Memory B cell (primary cell): ENCODE measurements around the gene BPIFB4.

Source experiments
- ATAC-seq: fragments of 150-1000 bp; cut with Tn5 transposase; 2 replicates; pipeline ENCODE4 v1.10.0; 2021; ENCODE audit warnings: low read depth, mild to moderate bottlenecking, moderate library complexity
- DNase-seq, 2 donors: peaks; one replicate each; pipeline ENCODE4 v3.0.0; 2022; ENCODE audit warnings: low spot score in 2 of 2
- H3K27ac Mint-ChIP-seq: one replicate; pipeline ENCODE4 v1.8.0; 2022; ENCODE audit warnings: mild to moderate bottlenecking, moderate library complexity, mixed read lengths
- H3K27me3 Mint-ChIP-seq: one replicate; pipeline ENCODE4 v1.8.0; 2022; ENCODE audit warnings: mixed read lengths
- H3K36me3 Mint-ChIP-seq: one replicate; pipeline ENCODE4 v1.8.0; 2022; ENCODE audit warnings: mild to moderate bottlenecking, mixed read lengths
- H3K4me1 Mint-ChIP-seq: one replicate; pipeline ENCODE4 v1.8.0; 2022; ENCODE audit warnings: mixed read lengths
- H3K4me3 Mint-ChIP-seq: one replicate; pipeline ENCODE4 v1.8.0; 2022; ENCODE audit warnings: mild to moderate bottlenecking, moderate library complexity, mixed read lengths
- H3K9me3 Mint-ChIP-seq: one replicate; pipeline ENCODE4 v1.8.0; 2022; ENCODE audit warnings: mixed read lengths

The BPIFB4 gene

GRCh38 chr20:33130568-33131061 lies 51.2 kb downstream of the BPIFB4 start:
- Mint-ChIP-seq H3K4me3 (no peak overlapping the region), H3K9me3 (no peaks in the 10 kb centered on the region), H3K27ac (no peak overlapping the region), H3K4me1 (no peaks in the 10 kb centered on the region), H3K27me3 (peaks cover 13% of the 10 kb centered on the region), H3K36me3 (no peaks in the 10 kb centered on the region)
- DNase-seq (no peak), ATAC-seq (no peak)

DNA sequence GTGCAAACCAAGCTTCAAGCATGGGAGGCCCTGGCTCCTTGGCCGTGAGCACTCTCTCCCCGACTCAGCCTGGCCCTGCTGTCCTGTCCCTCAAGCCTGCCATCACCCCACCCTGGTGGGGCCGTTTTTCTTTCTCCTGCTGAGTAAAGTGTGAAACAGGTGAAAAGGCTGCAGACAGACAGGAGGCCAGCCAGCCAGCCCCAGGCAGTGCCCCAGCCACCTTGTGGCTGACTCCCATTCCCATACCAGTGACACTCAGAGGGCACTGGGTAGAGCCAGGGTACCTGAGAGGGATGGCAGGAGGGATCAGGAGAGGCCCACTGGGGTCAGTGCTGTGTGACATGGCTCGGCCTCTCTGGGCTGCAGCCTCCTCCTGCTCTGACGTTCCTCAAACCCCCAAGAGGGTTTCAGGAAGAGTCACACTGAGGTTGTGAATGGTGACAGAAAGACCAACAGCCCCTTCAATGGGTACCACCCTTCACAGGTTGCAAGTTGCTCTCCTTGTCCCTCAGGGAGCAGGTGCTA lies 52.6 kb downstream of the BPIFB4 start:
- no peak for ATAC-seq
- H3K36me3 Mint-ChIP-seq: no peaks in the 10 kb centered on the region
- no peaks in the 10 kb centered on the region for H3K9me3 Mint-ChIP-seq
- no peaks in the 10 kb centered on the region for H3K4me1 Mint-ChIP-seq
- H3K4me3 Mint-ChIP-seq: no peak overlapping the region
- no peak for DNase-seq
- no peak overlapping the region for H3K27ac Mint-ChIP-seq
- H3K27me3 Mint-ChIP-seq: peaks cover 10% of the 10 kb centered on the region

GRCh38 chr20:33132513-33133372 lies 53.3 kb downstream of the BPIFB4 start:
- H3K27me3 Mint-ChIP-seq: peaks cover 10% of the 10 kb centered on the region
- no peaks in the 10 kb centered on the region for H3K36me3 Mint-ChIP-seq
- H3K4me1 Mint-ChIP-seq: no peaks in the 10 kb centered on the region
- H3K27ac Mint-ChIP-seq: no peak overlapping the region
- ATAC-seq: no peak
- no peaks in the 10 kb centered on the region for H3K9me3 Mint-ChIP-seq
- DNase-seq: no peak
- H3K4me3 Mint-ChIP-seq: no peak overlapping the region

- Mint-ChIP-seq H3K4me3 (no peak overlapping the region), H3K27me3 (peaks cover 10% of the 10 kb centered on the region), H3K9me3 (no peaks in the 10 kb centered on the region), H3K4me1 (no peaks in the 10 kb centered on the region), H3K27ac (no peak overlapping the region), H3K36me3 (no peaks in the 10 kb centered on the region)
- DNase-seq (no peak), ATAC-seq (no peak)
Observed at GRCh38 chr20:33133373-33133941, 54.0 kb downstream of the BPIFB4 start.

- no peak for DNase-seq
- Mint-ChIP-seq H3K9me3 (no peaks in the 10 kb centered on the region), H3K27ac (no peak overlapping the region), H3K27me3 (peaks cover 4% of the 10 kb centered on the region), H3K4me1 (no peaks in the 10 kb centered on the region), H3K36me3 (no peaks in the 10 kb centered on the region), H3K4me3 (no peak overlapping the region)
- ATAC-seq: no peak
Observed at GRCh38 chr20:33137195-33137594, 57.8 kb downstream of the BPIFB4 start.

GRCh38 chr20:33139467-33139866 lies 60.0 kb downstream of the BPIFB4 start:
- no peak overlapping the region for H3K4me3 Mint-ChIP-seq
- no peaks in the 10 kb centered on the region for H3K9me3 Mint-ChIP-seq
- peaks cover 3% of the 10 kb centered on the region for H3K27me3 Mint-ChIP-seq
- DNase-seq (no peak), ATAC-seq (no peak)
- H3K27ac Mint-ChIP-seq: no peak overlapping the region
- H3K36me3 Mint-ChIP-seq: no peaks in the 10 kb centered on the region
- H3K4me1 Mint-ChIP-seq: no peaks in the 10 kb centered on the region

GRCh38 chr20:33145521-33145920 lies 66.1 kb downstream of the BPIFB4 start:
- no peak for DNase-seq
- Mint-ChIP-seq H3K27me3 (peaks cover 14% of the 10 kb centered on the region), H3K36me3 (peaks cover 2% of the 10 kb centered on the region), H3K9me3 (peaks cover 2% of the 10 kb centered on the region), H3K4me1 (no peaks in the 10 kb centered on the region), H3K4me3 (no peak overlapping the region), H3K27ac (no peak overlapping the region)
- no peak for ATAC-seq

DNA sequence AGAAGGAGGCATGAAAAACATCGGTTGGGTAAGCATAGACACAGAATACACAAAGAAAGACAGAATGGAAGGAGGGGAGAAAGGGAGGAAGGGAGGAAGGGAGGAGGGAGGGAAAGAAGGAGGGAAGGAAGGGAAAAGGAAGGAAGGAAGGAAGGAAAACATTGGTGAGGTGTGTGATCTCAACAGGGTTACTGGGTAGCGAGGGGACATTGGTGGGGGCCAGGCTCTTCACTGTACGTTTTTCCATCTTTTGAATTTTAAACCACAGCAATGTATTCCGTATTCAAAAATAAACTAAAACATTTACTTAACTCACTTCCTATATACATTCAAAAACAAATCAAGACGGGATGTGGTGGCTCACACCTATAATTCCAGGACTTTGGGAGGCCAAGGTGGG lies 67.9 kb downstream of the BPIFB4 start:
- ATAC-seq (no peak), DNase-seq (no peak)
- Mint-ChIP-seq H3K36me3 (peaks cover 2% of the 10 kb centered on the region), H3K27me3 (peaks cover 14% of the 10 kb centered on the region), H3K9me3 (peaks cover 2% of the 10 kb centered on the region), H3K4me3 (no peak overlapping the region), H3K27ac (no peak overlapping the region), H3K4me1 (no peaks in the 10 kb centered on the region)

- H3K27me3 Mint-ChIP-seq: peaks cover 14% of the 10 kb centered on the region
- H3K4me3 Mint-ChIP-seq: no peak overlapping the region
- peaks cover 2% of the 10 kb centered on the region for H3K9me3 Mint-ChIP-seq
- DNase-seq (no peak), ATAC-seq (no peak)
- no peak overlapping the region for H3K27ac Mint-ChIP-seq
- no peaks in the 10 kb centered on the region for H3K4me1 Mint-ChIP-seq
- peaks cover 2% of the 10 kb centered on the region for H3K36me3 Mint-ChIP-seq
Observed at GRCh38 chr20:33148040-33148439, 68.6 kb downstream of the BPIFB4 start.

- no peak overlapping the region for H3K27ac Mint-ChIP-seq
Observed at GRCh38 chr20:33154252-33154651, 74.8 kb downstream of the BPIFB4 start.

DNA sequence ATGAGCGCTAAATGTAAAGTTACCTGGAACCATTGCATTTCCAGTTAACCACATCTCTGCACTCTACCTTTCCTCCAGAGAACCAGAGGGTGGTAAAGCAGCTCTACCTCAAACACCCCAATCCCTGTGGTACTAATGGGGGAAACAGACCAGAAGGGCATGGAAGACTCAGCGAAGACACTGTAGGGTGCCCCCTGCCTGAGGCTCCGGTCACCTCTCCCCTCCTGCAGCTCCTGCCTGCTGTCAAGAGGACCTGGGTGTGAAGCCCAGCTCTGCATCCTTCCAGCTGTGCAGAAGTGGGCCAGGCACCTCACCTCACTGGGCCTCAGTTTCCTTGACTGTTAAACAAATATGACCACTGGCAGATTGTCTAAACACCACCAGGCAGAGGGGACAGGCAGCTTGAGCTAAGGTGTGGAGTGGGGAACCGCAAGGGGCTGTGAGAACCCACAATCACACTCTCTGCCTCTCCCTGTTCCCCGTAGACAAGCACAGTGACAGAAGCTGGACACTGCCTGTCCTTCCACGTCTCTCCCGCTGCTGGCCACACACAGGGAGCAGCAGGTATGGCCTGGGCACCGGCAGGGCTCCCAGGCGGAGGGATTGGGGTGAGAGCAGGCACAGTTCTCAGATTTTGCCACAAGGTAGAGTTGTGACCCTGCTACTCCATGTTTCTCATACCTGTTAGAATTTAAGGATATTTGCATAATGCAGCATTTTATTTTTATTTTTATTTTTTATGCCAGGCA lies 79.4 kb downstream of the BPIFB4 start:
- Mint-ChIP-seq H3K36me3 (no peaks in the 10 kb centered on the region), H3K9me3 (no peaks in the 10 kb centered on the region), H3K27me3 (peaks cover 6% of the 10 kb centered on the region), H3K27ac (no peak overlapping the region), H3K4me3 (no peak overlapping the region), H3K4me1 (peaks cover 8% of the 10 kb centered on the region)
- no peak for ATAC-seq
- no peak for DNase-seq

More at GRCh38 chr20:33154252-33154651, 74.8 kb downstream of the BPIFB4 start:
- Mint-ChIP-seq H3K4me1 (no peaks in the 10 kb centered on the region), H3K4me3 (no peak overlapping the region), H3K27me3 (peaks cover 9% of the 10 kb centered on the region), H3K36me3 (no peaks in the 10 kb centered on the region), H3K9me3 (peaks cover 2% of the 10 kb centered on the region)
- ATAC-seq: no peak
- no peak for DNase-seq

- H3K27ac Mint-ChIP-seq: no peak overlapping the region
- H3K4me3 Mint-ChIP-seq: no peak overlapping the region
- ATAC-seq: no peak
- DNase-seq: no peak
- H3K36me3 Mint-ChIP-seq: no peaks in the 10 kb centered on the region
- H3K4me1 Mint-ChIP-seq: peaks cover 8% of the 10 kb centered on the region
- no peaks in the 10 kb centered on the region for H3K9me3 Mint-ChIP-seq
- H3K27me3 Mint-ChIP-seq: peaks cover 3% of the 10 kb centered on the region
Observed at GRCh38 chr20:33159713-33160112, 80.3 kb downstream of the BPIFB4 start.

DNA sequence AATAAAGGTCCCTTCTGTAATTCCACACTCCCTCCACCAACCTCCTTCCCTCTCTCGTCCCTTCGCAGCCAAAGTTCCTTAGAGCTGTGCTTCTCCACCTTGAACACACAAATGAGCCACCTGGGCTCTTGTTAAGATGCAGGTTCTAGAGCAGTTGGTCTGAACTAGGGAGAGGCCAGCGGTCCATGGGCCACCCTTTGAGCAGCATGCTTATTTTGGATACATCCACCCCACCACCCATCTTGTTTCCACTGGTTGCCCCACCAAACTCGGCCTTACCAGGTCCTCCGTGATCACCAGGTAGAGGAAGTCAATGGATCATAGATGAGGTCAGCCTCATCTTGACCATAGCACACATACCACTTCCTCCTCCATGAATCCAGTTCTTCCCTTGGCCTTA lies 81.2 kb downstream of the BPIFB4 start:
- no peak overlapping the region for H3K27ac Mint-ChIP-seq
- H3K9me3 Mint-ChIP-seq: no peaks in the 10 kb centered on the region
- no peak overlapping the region for H3K4me3 Mint-ChIP-seq
- peaks cover 3% of the 10 kb centered on the region for H3K27me3 Mint-ChIP-seq
- H3K36me3 Mint-ChIP-seq: no peaks in the 10 kb centered on the region
- H3K4me1 Mint-ChIP-seq: peaks cover 8% of the 10 kb centered on the region
- DNase-seq (no peak), ATAC-seq (no peak)
